ENCODE results near the gene DEPP1.

- TF ChIP-seq CTCF (IDR thresholded peaks at IDR 0.05) (no peak), TCF7 (CRISPR knock-in tag; IDR thresholded peaks at IDR 0.05; ENCODE audit: low read depth) (no peak), MAX (CRISPR knock-in tag; IDR thresholded peaks at IDR 0.05) (no peak)
These were observed 12.4 kb upstream of the DEPP1 start for GRCh38 chr10:44990965-44991364.
